GM19025 (cell line): ENCODE data around the gene ST6GAL1.

Experiments
- ATAC-seq: cut with Tn5 transposase; IDR thresholded peaks from one replicate; pipeline ENCODE4 v1.9.1; 2021; ENCODE audit warnings: mild to moderate bottlenecking, low read depth, moderate library complexity; ENCODE audit not compliant: unreplicated experiment

ST6GAL1 gene

GRCh38 chr3:186939536-186939935, 9.2 kb downstream of the ST6GAL1 start:
- no peak for ATAC-seq

- no peak for ATAC-seq
Observed at GRCh38 chr3:186940967-186941366, 10.6 kb downstream of the ST6GAL1 start.

- no peak for ATAC-seq
Observed at GRCh38 chr3:186942168-186942567, 11.8 kb downstream of the ST6GAL1 start.

- ATAC-seq = no peak
Observed at GRCh38 chr3:186945255-186945823, 15.0 kb downstream of the ST6GAL1 start.

GRCh38 chr3:186946756-186947375, 16.5 kb downstream of the ST6GAL1 start:
- ATAC-seq = no peak

GRCh38 chr3:186949281-186949982, 19.1 kb downstream of the ST6GAL1 start:
- ATAC-seq = no peak

GRCh38 chr3:186950402-186951093, 20.2 kb downstream of the ST6GAL1 start:
- no peak for ATAC-seq

GRCh38 chr3:186951640-186952552, 21.6 kb downstream of the ST6GAL1 start:
- no peak for ATAC-seq

- ATAC-seq = no peak
Observed at GRCh38 chr3:186953011-186953487, 22.7 kb downstream of the ST6GAL1 start.

- ATAC-seq = peak; percentile 48
Observed at GRCh38 chr3:186953992-186954699, 23.8 kb downstream of the ST6GAL1 start.

GRCh38 chr3:186955898-186956696, 25.8 kb downstream of the ST6GAL1 start:
- ATAC-seq = no peak

- ATAC-seq = no peak
Observed at GRCh38 chr3:186959029-186959624, 28.8 kb downstream of the ST6GAL1 start.

- no peak for ATAC-seq
Observed at GRCh38 chr3:186960347-186960746, 30.0 kb downstream of the ST6GAL1 start.

- no peak for ATAC-seq
Observed at GRCh38 chr3:186962445-186962844, 32.1 kb downstream of the ST6GAL1 start.

GRCh38 chr3:186963636-186964035, 33.3 kb downstream of the ST6GAL1 start:
- no peak for ATAC-seq

- no peak for ATAC-seq
Observed at GRCh38 chr3:186964071-186964470, 33.7 kb downstream of the ST6GAL1 start.

GRCh38 chr3:186964616-186965015, 34.3 kb downstream of the ST6GAL1 start:
- ATAC-seq = no peak

- no peak for ATAC-seq
Observed at GRCh38 chr3:186965141-186965879, 35.0 kb downstream of the ST6GAL1 start.
